NT2/D1 (cell line): ENCODE results near the gene PTPRK.

Source experiments
- YY1 ChIP-seq: IDR thresholded peaks from 2 replicates; pipeline ENCODE4 v1.6.1; 2011; ENCODE audit not compliant: insufficient read length, insufficient read depth
- ZNF274 ChIP-seq: IDR thresholded peaks from 2 replicates; pipeline ENCODE4 v1.6.1; 2011; ENCODE audit warnings: mild to moderate bottlenecking, low read depth, low read length

DNA sequence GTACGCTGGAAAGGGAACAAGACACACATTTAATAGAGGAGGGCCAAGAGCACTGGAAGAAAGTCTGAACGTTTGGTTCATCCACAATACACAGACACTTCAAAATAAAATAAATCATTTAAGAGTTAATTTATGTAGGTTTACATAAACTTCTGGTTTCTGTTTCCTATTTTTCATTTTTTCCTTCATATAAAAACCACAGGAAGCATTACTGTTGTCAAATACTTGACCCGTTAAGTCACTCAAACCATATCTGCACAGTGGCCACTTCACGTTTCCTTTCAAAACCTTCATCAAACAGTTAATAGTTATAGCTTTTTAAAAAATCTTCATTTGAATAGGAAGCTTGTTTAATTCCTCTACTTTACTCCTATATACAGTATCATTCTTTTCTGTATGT, 361.9 kb downstream of the PTPRK start:
- TF ChIP-seq YY1 (no peak), ZNF274 (no peak)
